ENCODE measurements around the gene PRR3. TPM values are rescaled to one million over a fixed set of nuclear protein-coding genes. Genes with fewer than 3 reads are reported as not detected.

The PRR3 gene
- total RNA-seq, 2 donors from 2014 or later: 8.6 to 11.7 TPM

GRCh38 chr6:30555816-30556065, 1.4 kb upstream of the PRR3 start:
- H3K4me3 ChIP-seq: peak overlapping the region; percentile 87 to 94
- no peaks in the 10 kb centered on the region for H3K4me1 ChIP-seq (replicated peaks)
- no peaks in the 10 kb centered on the region for H3K36me3 ChIP-seq
- WGBS: under 1% methylated on average over 15 of the region's 15 CpGs
- H3K27me3 ChIP-seq (replicated peaks; ENCODE audit: insufficient read depth): no peaks in the 10 kb centered on the region
- peak overlapping the region; percentile 97 to 99 for H3K27ac ChIP-seq
- intact Hi-C loops (cut with DNase I): loop anchor here (5.0 kb wide), 1 partner anchor 167 kb away; the partner anchor contains the start of gene TUBB
- TF ChIP-seq POLR2A (IDR thresholded peaks at IDR 0.05): no peak
- TF ChIP-seq POLR2AphosphoS5 (IDR thresholded peaks at IDR 0.05): no peak
- no peak for TF ChIP-seq CTCF (IDR thresholded peaks at IDR 0.05)
- no peaks in the 10 kb centered on the region for H3K9me3 ChIP-seq
- DNase-seq (ENCODE audit: low spot score): no peak

- Histone ChIP-seq H3K36me3 (no peaks in the 10 kb centered on the region), H3K27me3 (replicated peaks; ENCODE audit: insufficient read depth) (no peaks in the 10 kb centered on the region), H3K4me1 (replicated peaks) (no peaks in the 10 kb centered on the region), H3K27ac (peak within 1 kb of the TSS; percentile 97 to 99), H3K4me3 (peak within 1 kb of the TSS; percentile 87 to 94), H3K9me3 (no peaks in the 10 kb centered on the region)
- DNase-seq (ENCODE audit: low spot score): peak; percentile 96
- TF ChIP-seq CTCF (IDR thresholded peaks at IDR 0.05) (peak in 2 of 4 experiments; percentile 28 to 64), POLR2AphosphoS5 (IDR thresholded peaks at IDR 0.05) (peak; percentile 80), POLR2A (IDR thresholded peaks at IDR 0.05) (peak; percentile 59)
- intact Hi-C loops (cut with DNase I): loop anchor here (5.0 kb wide), 1 partner anchor 166 kb away; the partner anchor contains the start of gene TUBB
- under 1% methylated on average over 69 of the region's 71 CpGs for WGBS
These were observed 809 bp upstream of the PRR3 start, which contains the start of gene GNL1 for GRCh38 chr6:30556066-30556905. Gene GNL1 (minus strand): TSS chr6:30556489. CDS start chr6:30556203, 286 bp downstream.

GRCh38 chr6:30557683-30557981, 537 bp downstream of the PRR3 start:
- Histone ChIP-seq H3K4me1 (replicated peaks) (no peaks in the 10 kb centered on the region), H3K4me3 (peak overlapping the region; percentile 87 to 94), H3K27me3 (replicated peaks; ENCODE audit: insufficient read depth) (no peaks in the 10 kb centered on the region), H3K27ac (peak overlapping the region; percentile 97 to 99), H3K36me3 (peaks cover 0 to 2% of the 10 kb centered on the region in 2 donors), H3K9me3 (no peaks in the 10 kb centered on the region)
- intact Hi-C loops (cut with DNase I): loop anchor here (5.0 kb wide), 1 partner anchor 165 kb away; the partner anchor contains the start of gene TUBB
- TF ChIP-seq POLR2AphosphoS5 (IDR thresholded peaks at IDR 0.05): no peak
- TF ChIP-seq POLR2A (IDR thresholded peaks at IDR 0.05): no peak
- no peak for TF ChIP-seq CTCF (IDR thresholded peaks at IDR 0.05)
- 3% methylated on average over 6 of the region's 6 CpGs for WGBS
- no peak for DNase-seq (ENCODE audit: low spot score)

- TF ChIP-seq CTCF (IDR thresholded peaks at IDR 0.05): no peak
- no peak for TF ChIP-seq POLR2A (IDR thresholded peaks at IDR 0.05)
- TF ChIP-seq POLR2AphosphoS5 (IDR thresholded peaks at IDR 0.05): no peak
- Histone ChIP-seq H3K27me3 (replicated peaks; ENCODE audit: insufficient read depth) (no peaks in the 10 kb centered on the region), H3K9me3 (no peaks in the 10 kb centered on the region), H3K27ac (no peak overlapping the region), H3K4me3 (no peak overlapping the region), H3K36me3 (peaks cover 0 to 3% of the 10 kb centered on the region in 2 donors), H3K4me1 (replicated peaks) (no peaks in the 10 kb centered on the region)
- no peak for DNase-seq (ENCODE audit: low spot score)
- intact Hi-C loops (cut with DNase I): no loop called here
- 82% methylated on average over 3 of the region's 3 CpGs for WGBS
These were observed 3.8 kb downstream of the PRR3 start for GRCh38 chr6:30560930-30561329.
